Right renal pelvis (tissue), 4 donors: ENCODE data around the gene SH3BGRL3. TPM values are rescaled to one million over a fixed set of nuclear protein-coding genes. Genes with fewer than 3 reads are reported as not detected.
A peak's percentile ranks its signal among the peaks of the same experiment; 100 is the strongest.
"Not testable (repeated sequence)": the region's sequence is repeated elsewhere in the genome, so short reads cannot be mapped to it uniquely, and the experiment has no call there.

ENCODE experiments used
- DNase-seq, 4 donors: peaks; one replicate each; pipeline ENCODE4 v3.0.0-alpha.2; 2013; ENCODE audit warnings: low read depth in 4 of 4, low spot score in 3 of 4, missing footprints in 1 of 4
- polyA plus RNA-seq, 4 donors: library from polyadenylated mRNA; unstranded; fragments of 120-200 nt; gene quantifications; one replicate each; pipeline ENCODE4 v1.2.1, GENCODE V29; 2013; ENCODE audit not compliant: insufficient read length in 4 of 4

The SH3BGRL3 gene
- polyA plus RNA-seq, 4 donors: 99.2 to 120 (median 108) TPM

DNA sequence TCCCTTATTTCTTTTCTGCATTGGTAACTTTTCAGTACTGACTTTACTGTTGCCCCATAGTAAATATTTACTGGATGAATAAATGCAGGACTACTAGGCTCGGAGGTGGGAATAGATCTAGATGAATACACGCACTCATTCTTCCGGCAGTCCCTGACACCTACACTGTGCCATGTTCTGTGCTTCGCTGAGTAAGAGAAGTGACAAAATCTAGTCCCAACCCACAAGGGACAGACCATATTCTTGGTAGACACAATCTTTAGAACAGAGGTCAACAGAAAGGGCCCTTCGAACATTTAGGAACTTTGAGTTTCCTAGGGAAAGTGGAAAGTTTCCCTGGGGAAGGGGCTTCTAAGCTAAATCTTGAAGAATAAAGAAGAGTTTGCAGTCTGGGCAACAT, 34.6 kb downstream of the SH3BGRL3 start:
- no peak for DNase-seq

DNA sequence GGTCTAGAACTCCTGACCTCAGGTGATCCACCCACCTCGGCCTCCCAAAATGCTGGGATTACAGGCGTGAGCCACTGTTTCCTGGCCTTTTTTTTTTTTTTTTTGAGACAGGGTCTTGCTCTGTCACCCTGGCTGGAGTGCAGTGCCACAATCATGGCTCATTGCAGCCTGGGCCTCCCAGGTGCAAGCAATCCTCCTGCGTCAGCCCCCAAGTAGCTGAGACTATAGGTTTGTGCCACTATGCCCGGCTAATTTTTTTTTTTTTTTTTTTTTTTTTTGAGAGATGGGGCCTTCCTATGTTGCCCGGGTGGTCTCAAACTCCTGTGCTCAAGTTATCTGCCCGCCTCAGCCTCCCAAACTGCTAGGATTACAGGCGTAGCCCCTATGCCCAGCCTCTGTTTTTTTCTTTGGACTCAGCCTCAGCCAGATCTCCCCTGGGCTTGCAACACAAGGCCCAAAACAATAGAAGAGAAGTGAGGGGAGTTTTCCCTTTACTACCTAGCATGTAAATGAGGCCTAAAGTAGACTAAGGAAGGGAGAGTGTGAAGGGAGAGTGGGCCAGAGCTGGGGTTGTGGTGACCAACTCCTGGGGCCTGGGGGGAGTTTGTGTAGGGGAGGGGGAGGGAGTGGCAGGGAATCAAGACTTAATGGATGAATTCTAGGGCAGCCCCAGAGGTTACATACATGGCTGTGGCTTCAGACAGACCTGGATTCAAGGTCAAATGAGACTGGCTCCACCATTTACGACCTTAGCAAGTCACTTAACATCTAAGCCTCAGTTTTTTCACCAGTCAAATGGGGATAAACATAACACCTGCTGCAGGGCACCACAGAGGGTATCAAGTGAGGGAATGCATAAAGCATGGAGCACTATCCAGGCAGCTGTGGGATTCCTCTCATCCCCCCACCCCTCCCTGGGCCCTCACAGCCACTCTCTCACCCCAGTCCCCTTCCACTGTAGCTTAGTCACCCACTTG, 36.3 kb downstream of the SH3BGRL3 start:
- no peak for DNase-seq

DNA sequence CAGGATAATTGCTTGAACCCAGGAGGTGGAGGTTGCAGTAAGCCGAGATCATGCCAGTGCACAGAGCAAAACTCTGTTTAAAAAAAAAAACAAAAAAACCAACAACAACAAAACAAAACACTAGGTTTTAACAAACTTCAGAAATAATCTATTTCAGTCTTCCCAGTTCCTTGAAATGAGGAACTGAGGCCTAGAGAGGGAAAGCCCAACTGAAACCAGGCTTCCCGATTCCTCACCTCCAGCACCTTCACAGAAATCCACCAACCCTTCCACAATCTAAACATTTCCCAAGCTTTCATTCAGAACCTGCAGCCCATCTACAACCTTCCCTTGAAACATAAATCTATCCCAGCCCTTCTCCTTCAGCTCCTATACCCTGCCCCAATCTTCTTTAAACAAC, 37.3 kb downstream of the SH3BGRL3 start:
- no peak for DNase-seq

DNA sequence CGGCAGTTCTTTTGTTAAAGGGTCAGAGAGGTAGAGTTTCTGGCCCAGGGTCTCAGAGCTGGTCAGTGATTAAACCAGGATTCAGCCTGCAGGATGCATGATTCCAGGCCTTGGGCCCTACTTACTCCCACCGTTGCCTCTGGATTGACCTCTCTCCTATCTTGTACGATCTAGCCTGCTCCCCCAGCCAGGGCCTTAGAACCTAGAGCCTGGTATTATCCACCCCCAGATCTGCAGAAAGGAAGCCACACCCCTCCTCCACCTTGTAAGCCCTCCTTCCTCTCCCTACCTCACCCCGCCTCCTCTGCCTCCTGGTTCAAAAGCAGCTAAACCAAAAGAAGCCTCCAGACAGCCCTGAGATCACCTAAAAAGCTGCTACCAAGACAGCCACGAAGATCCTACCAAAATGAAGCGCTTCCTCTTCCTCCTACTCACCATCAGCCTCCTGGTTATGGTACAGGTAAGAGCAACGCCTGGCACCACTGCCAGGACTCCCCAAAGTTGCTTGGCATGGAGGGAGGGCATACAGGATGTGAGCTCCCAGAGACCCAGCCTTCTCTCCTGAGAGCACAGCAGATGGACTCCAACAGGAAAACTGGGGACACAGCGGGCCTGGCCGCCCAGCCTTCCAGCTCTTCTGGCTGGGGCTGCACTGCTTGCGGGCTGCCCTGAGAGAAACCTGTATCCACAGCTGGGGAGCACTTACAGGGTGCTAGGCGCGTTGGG, 37.9 kb downstream of the SH3BGRL3 start, which contains the start of gene CD52:
Gene CD52 (plus strand): TSS at position 347 of the 726 bp plus-strand sequence. CDS start 60 bp downstream, at position 407.
- no peak for DNase-seq

- DNase-seq: no peak
Measured at GRCh38 chr1:26318338-26319064, 38.6 kb downstream of the SH3BGRL3 start.

DNA sequence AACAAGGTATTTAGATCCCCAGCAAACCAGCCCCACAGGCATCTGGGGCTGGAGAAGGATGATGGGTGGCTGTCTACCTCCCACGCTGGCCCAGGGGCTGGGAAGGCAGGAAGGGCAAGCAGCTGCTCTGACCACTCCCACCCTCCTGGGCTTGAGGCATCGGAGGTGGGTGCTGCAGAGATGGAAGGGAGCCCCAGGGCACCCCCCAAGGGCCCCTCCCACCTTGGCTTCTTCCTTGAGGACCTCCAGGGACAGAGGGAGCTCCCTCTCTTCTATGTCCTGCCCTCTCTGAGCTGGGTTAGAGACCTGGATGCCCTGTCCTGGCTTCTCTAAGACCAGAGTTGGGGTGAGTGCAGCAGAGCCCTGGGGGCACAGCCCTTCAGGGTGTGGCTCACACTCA, 41.0 kb downstream of the SH3BGRL3 start:
- no peak for DNase-seq

- DNase-seq: peak in 3 of 4 donors; percentile 60 to 72 (median 66)
Measured at GRCh38 chr1:26321315-26322041, 41.6 kb downstream of the SH3BGRL3 start.

DNA sequence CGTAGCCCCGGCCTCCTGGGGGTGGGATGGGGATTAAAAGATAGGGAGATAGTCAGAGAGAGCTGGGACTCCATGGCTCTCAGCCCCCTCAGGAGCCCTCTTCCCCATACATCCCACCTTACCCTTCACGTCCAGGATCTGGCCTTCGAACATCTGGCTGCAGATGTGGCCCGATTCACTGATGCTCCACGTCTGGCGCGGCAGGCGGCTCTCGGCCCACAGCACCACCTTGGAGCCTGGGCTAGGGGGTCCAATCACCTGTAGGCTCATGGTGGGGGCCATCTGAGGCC, 42.1 kb downstream of the SH3BGRL3 start:
- DNase-seq: no peak

- no peak for DNase-seq
Measured at GRCh38 chr1:26323382-26323781, 43.5 kb downstream of the SH3BGRL3 start.

- DNase-seq: no peak
Measured at GRCh38 chr1:26324550-26324949, 44.7 kb downstream of the SH3BGRL3 start.

DNA sequence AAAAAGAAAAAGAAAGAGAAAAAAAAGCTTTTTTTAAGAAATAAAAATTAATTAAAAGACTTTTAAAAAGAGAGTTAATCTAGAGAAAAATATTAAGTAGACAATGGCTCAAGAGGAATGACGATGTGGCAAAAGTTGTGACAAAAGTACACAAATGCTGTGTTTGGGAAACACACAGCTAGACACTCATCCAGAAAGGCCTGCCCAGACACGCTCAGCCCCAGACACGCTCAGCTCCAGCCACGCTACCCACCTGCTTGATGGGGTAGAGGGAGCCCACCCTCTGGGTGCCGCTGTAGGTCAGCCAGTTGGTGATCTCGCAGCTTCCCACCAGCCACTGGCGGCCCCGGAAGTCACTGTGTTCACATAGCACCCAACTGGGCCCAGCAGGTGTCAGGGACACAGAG, 48.1 kb downstream of the SH3BGRL3 start:
- DNase-seq: no peak

DNA sequence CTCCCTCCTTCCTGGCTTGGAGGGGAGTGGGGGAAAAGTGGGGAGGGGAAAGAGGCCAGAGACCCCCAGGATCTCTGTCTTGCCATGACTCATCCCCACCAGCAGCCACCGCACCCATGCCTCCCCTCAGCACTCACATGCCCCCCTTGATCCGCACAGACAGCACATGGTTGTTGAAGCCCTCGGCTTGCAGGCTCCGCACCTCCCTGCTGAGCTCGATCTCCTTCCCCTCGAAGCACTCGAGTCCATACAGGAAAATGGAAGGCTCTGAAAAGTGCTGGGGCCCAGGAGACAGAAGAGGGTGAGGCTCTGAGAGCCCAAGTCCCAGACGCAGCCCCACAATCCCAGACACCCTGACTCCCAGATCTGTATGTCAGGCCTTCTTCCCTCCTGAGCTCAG, 48.7 kb downstream of the SH3BGRL3 start:
- no peak for DNase-seq

- DNase-seq: not testable (repeated sequence)
Measured at GRCh38 chr1:26329380-26329779, 49.5 kb downstream of the SH3BGRL3 start.

DNA sequence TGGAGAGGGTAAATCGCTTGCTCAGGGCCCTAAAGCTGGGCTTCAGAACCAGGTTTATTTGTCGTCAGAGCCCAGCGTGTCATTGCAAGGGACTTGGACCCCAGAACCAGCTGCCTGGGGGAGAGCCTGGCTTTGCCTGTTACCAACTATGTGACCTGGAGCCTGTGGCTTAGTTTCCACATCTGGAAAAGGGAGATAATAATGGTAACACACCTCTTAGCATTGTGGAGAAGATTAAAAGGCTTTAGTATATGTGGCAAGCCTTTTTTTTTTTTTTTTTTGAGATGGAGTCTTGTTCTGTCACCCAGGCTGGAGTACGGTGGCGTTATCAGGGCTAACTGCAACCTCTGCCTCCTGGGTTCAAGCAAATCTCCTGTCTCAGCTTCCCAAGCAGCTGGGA, 50.4 kb downstream of the SH3BGRL3 start:
- DNase-seq: no peak

Other genes with a start within 250 kb of the SH3BGRL3 start
- 1 to 10 TPM; 3.1 to 6.8 (median 4.8) TPM for gene SLC30A2, start 234.0 kb upstream of the SH3BGRL3 start, polyA plus RNA-seq
- under 1 TPM; 0.51 to 0.86 (median 0.77) TPM for gene TRIM63, start 212.5 kb upstream of the SH3BGRL3 start, polyA plus RNA-seq
- 10 to 100 TPM; 17.9 to 23.1 (median 22.2) TPM for gene PDIK1L, start 168.3 kb upstream of the SH3BGRL3 start, polyA plus RNA-seq
- gene FAM110D, start 121.0 kb upstream of the SH3BGRL3 start, polyA plus RNA-seq: 1 to 10 TPM; 1.2 to 1.7 (median 1.3) TPM
- under 1 TPM in 1 of 4 donors, not detected in 3; 0.17 TPM for gene C1orf232, start 111.1 kb upstream of the SH3BGRL3 start, polyA plus RNA-seq
- 10 to 100 TPM; 11.4 to 29.1 (median 14.6) TPM for gene ZNF593, start 110.2 kb upstream of the SH3BGRL3 start, polyA plus RNA-seq
- gene ZNF593OS, start 108.3 kb upstream of the SH3BGRL3 start, polyA plus RNA-seq: 1 to 10 TPM in 2 of 4 donors, under 1 TPM in 2; 0.61 to 1.3 (median 1.1) TPM
- gene CNKSR1, start 102.6 kb upstream of the SH3BGRL3 start, polyA plus RNA-seq: 10 to 100 TPM; 10.7 to 16.2 (median 14.0) TPM
- under 1 TPM in 1 of 4 donors, not detected in 3; 0.08 TPM for gene CATSPER4, start 89.5 kb upstream of the SH3BGRL3 start, polyA plus RNA-seq
- gene CEP85, start 45.9 kb upstream of the SH3BGRL3 start, polyA plus RNA-seq: 10 to 100 TPM; 13.4 to 17.1 (median 15.9) TPM
- 10 to 100 TPM; 36.2 to 48.0 (median 38.8) TPM for gene UBXN11, start 26.6 kb downstream of the SH3BGRL3 start, polyA plus RNA-seq
- gene CD52, start 37.9 kb downstream of the SH3BGRL3 start, polyA plus RNA-seq: 1 to 10 TPM; 1.7 to 8.7 (median 4.8) TPM
- gene CRYBG2, start 74.0 kb downstream of the SH3BGRL3 start, polyA plus RNA-seq: 1 to 10 TPM in 1 of 4 donors, under 1 TPM in 3; 0.31 to 1.6 (median 0.83) TPM
- gene ZNF683, start 92.7 kb downstream of the SH3BGRL3 start, polyA plus RNA-seq: under 1 TPM in 1 of 4 donors, not detected in 3; 0.06 TPM
- gene LIN28A, start 130.7 kb downstream of the SH3BGRL3 start, polyA plus RNA-seq: under 1 TPM; 0.04 to 0.09 (median 0.06) TPM
- gene DHDDS, start 152.2 kb downstream of the SH3BGRL3 start, polyA plus RNA-seq: 10 to 100 TPM; 30.5 to 34.3 (median 33.2) TPM
- gene HMGN2, start 192.4 kb downstream of the SH3BGRL3 start, polyA plus RNA-seq: 1,000 to 10,000 TPM; 1,113 to 1,261 (median 1,185) TPM
- 10 to 100 TPM; 20.2 to 24.2 (median 21.1) TPM for gene RPS6KA1, start 249.7 kb downstream of the SH3BGRL3 start, polyA plus RNA-seq